ENCODE data around the gene AVL9.

AVL9 gene

DNA sequence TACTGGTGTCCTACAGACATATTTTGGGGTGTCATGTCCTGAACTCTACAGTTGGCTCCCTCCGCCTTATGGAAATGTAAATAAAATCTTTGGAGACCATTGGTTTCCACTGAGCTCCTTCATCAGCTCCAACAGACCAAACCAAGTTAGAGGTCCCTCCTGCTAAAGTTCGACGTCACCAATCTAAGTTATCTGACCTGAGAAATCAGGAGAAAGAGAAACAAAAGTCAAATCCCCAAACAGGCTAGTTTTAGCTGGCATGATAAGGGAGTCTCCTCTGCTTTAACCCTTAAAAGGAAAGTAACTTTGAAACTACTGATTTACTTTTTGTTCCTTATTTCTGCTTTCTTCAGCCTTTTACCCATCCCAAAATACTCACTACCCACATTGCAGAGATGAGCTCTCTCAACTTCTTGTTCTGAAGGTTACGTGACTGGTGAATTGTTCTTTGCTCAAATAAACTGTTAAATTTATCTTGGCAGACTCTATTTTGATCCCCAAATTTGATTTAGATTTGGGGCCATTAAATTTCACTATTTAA lies 39.9 kb downstream of the AVL9 start:
- DNase-seq, result no peak

DNA sequence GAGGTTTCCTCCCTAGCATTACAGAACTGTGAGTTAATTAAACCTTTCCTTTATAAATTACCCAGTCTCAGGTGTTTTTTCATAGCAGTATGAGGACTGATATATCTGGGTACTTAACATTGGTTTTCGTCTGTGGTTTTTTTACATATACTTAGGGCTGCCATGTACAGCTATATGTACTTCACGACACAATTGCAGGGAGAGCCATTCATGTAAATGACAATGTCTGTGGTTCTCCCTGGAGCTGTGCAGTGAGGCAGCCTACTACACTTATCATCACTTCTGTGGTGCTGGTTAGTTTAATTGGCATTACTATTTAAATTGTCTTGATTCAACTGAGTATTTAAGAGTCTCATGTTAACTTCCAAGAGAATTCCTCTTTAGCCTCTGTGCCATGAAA lies 40.7 kb downstream of the AVL9 start:
- no peak for DNase-seq

DNA sequence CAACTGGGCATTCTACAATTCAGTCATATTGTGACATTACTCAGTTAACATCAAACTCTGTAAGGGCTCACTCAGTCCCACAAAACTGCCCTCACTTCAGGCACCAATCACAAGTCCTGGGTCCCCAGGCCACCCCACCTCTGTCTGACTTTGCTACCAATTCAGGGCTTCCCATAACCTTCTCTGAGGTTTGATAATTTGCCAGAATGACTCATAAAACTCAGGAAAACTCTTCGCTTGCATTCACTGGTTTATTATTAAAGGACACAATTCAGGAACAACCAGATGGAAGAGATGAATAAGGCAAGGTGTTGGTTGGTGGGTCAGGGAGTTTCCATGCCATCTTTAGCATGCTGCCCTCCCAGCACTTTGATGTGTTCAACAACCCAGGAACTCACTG lies 41.3 kb downstream of the AVL9 start:
- DNase-seq, result no peak

DNA sequence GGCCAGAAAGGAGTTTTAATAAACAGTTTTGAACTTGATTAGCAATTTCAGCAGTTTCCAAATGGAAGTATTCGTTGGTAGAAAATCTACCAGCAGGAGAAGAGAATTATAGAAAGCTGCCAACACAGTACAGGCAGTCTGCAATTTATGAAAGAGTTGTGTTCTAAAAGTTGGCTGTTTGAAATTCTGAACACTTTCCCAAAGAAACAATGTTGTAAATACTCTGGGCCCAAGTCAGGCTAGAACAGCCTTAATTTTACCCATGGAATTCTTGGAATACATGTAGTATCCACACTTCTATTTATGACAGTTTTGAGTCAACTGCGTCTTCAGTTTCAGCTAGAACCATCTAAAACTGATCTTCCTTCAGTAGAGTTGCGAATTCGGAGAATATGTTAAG lies 42.5 kb downstream of the AVL9 start:
- DNase-seq, result no peak

- DNase-seq, result no peak
Measured at GRCh38 chr7:32539366-32539765, 44.1 kb downstream of the AVL9 start.

DNA sequence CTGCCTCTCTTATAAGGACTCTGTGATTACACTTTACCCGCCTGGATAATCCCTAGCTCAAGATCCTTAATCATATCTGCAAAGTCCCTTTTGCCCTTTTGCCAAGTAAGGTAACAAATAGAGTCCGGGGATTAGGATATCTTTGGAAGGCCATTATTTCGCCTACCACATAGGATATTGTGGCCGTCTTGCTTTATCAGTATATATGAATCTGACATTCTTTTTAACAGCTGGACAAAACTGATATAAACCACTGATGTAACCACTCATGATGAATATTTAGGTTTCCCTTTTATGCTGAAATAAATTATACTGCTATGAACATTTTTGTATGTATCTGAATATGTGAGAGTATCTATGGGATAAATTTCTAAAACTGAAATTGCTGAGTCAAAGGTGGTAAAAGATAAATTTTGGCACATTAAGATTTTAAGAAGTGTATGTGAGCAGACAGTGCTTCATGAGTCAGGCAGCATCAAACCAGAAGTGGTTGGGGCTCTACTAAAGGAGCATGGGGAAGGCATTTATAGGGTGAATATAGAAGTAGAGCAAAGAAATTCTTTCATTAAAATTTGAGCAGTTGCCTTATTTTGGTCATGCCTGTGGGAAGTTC lies 44.7 kb downstream of the AVL9 start:
- DNase-seq, result no peak

DNA sequence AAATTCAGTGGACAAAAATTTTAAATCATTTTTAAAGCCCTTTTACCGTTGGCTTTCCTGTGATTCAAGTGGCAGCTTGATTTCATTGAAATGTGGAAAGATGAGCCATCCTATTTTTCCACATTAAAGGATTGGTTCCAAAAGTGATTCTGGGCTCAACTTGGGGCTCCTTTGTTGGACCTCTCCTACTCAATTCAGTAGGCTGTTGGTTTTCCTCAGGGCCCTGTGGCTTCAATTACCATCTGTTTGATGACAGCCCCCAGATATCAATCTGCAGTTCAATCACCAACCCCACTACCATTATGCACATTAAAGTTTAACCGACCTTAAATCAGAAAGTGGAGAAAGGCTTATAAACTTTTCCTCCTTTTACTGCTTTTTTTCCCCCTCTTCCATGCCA lies 47.3 kb downstream of the AVL9 start:
- DNase-seq, result no peak

GRCh38 chr7:32559480-32559879 lies 64.2 kb downstream of the AVL9 start:
- DNase-seq, result no peak

DNA sequence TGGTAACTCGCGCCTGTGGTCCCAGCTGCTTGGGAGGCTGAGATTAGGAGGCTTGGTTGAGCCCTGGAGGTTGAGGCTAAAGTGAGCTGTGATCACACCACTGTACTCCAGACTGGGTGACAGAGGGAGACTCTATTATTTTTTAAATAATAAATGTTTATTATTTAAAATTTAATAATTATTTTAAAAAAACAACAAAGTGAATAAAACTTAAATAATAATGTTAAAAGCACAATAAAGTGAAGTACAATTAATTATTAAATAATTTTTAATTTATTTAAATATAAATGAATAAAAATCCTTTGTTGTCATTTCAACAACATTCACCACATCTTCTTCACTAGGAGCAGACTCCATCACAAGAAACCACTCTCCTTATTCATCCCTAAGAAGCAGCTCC lies 64.8 kb downstream of the AVL9 start:
- DNase-seq, result no peak

GRCh38 chr7:32561613-32562012 lies 66.3 kb downstream of the AVL9 start:
- no peak for DNase-seq

DNA sequence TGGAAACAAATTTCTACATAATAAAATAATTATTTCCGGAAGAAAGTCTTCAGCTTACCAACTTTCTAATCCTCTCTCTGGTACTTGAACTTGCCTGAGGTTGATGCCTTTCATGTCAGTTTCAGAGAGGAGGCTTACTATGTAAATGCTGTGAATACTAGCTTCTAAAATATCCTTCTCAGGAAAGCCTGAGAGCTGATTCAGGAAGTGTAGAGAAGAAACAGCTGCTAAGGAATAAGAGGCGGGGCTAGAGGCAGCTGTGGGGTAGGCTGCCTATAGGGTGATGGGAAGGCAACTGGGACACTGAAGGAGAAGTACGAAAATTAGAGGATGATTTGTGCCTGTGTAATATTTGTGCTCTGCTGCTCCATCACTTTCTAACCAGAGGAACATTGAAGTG lies 69.3 kb downstream of the AVL9 start:
- DNase-seq, result no peak

DNA sequence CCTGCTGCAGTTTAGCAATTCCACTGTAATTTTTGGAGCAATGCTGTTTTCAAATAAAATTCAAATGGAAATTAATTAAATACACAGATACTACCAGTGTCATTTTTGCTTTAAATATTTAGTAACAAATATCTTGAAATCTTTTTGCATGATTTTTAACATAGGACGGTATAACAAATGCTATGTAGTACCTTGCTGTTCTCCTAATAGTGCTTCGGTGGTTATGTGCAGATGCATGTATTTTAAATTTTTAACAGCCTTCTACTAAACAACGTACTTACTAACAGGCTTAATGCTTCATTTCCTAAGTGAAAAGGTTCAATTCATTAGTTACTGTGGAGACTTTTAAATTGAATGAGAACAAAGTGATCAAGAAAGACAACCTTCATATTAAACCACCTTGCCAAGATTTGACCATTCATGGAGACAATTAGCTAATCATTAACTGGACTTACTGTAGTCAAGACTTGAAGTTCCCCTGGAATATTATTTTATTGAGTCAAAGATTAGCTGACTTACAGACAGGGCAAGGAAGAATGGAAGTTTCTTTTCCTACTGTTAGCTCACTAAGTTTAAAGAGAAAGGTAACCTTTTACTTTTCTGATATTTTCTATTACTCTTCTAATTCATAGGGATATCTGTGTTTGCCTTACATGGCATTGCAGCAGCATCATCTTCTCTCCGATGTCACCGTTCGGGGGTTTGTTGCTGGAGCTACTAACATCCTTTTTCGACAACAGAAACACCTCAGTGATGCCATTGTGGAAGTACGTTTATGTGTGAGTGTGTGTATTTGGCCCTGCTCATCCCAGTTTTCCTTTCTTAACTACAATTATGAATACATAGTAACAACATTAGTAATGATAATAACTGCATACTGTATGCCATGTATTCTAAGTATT lies 74.3 kb downstream of the AVL9 start:
- no peak for DNase-seq

DNA sequence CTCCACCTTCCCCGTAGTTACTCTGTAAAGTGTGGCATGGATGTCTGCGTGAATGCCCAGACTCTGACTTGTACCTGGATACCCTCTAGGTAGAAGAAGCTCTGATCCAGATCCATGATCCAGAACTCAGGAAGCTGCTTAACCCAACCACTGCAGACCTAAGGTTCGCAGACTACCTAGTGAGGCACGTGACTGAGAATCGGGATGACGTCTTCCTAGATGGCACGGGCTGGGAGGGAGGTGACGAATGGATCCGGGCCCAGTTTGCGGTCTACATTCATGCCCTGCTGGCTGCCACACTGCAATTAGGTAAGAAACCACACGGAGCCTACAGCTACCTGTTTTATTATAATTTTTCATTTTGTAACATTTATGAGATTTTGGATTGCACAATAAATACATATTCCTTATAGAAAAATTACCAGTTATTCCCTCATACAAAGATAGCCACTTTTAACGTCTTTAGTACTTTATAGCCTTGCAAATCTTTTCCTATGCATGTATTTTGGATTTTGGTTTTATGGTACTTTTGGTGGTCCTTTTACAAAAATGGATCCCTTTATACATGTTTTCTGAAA lies 77.9 kb downstream of the AVL9 start:
- no peak for DNase-seq

DNA sequence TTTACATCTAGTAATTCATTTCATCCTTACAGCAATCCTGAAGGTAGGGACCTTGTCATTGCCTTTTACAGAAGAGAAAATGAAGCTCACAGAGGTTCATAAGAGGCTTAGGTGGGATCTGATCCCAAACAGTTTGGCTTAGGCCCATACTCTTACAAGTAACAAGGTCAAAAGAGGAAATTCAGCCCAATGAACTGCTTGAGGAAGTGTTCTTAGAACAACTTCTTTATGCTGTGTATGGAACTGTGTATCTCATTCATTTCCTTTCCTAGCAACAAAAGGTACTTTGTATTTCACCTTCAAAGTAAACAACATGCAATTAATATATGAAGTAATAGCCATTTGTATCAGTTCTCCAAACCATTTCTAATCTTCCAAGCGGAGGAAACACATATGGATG lies 79.3 kb downstream of the AVL9 start:
- no peak for DNase-seq

DNA sequence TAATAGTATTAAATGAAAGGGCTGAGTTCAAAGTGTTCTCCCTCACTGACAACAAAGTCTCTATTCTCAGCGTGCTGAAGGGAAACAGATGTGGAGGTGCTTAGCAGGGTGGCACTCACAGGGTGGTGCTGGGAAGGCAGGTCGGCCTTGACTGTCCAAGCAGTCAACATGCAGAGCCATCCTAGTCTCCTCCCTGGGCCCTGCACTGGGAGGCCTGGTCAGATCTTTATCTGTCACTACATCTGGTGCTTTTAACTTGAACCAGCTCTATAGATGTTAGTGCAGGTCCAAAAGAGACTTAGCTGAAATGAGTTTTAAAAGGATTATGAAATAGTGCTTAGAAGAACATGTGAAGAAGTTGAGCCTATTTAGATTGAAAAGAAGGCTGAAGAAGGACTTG lies 82.1 kb downstream of the AVL9 start:
- no peak for DNase-seq

DNA sequence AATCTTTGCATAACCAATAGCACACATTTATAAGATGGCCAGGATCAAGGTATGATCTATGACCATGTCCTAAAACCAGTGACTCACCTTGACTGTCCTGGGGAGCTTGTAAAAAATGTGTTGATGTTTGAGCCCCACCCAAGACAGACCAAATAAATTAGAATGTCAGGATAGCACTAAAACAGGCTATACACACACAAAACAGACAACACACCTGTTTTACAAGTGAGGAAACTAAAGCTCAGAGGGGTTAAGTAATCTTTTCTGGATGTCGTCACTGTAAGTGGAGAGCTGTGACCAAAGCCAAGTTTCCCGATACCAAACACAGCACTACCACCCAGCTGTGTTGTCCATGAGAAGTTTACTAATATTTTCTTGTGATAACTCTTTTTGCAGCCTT lies 84.5 kb downstream of the AVL9 start:
- no peak for DNase-seq

GRCh38 chr7:32580646-32581045 lies 85.4 kb downstream of the AVL9 start:
- DNase-seq, result no peak

DNA sequence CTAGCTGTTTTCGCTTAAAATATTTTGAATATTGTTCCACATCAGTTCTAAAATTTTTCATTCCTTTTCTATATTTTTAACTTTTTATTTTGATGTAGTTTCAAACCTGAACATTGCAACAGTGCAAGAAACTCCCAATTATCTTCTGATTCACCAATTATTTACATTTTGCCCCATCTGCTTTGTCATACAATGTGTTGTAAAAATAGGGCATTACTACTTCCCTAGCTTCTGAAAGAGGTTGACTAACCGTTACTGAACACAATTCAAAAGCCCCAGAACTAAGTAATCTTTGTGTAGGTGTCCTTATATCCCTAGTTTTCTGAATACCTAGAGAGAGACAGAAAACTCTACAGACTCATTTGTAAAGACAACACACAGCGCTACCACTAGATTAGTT lies 86.7 kb downstream of the AVL9 start:
- DNase-seq, result no peak

GRCh38 chr7:32583791-32584190 lies 88.5 kb downstream of the AVL9 start:
- no peak for DNase-seq

DNA sequence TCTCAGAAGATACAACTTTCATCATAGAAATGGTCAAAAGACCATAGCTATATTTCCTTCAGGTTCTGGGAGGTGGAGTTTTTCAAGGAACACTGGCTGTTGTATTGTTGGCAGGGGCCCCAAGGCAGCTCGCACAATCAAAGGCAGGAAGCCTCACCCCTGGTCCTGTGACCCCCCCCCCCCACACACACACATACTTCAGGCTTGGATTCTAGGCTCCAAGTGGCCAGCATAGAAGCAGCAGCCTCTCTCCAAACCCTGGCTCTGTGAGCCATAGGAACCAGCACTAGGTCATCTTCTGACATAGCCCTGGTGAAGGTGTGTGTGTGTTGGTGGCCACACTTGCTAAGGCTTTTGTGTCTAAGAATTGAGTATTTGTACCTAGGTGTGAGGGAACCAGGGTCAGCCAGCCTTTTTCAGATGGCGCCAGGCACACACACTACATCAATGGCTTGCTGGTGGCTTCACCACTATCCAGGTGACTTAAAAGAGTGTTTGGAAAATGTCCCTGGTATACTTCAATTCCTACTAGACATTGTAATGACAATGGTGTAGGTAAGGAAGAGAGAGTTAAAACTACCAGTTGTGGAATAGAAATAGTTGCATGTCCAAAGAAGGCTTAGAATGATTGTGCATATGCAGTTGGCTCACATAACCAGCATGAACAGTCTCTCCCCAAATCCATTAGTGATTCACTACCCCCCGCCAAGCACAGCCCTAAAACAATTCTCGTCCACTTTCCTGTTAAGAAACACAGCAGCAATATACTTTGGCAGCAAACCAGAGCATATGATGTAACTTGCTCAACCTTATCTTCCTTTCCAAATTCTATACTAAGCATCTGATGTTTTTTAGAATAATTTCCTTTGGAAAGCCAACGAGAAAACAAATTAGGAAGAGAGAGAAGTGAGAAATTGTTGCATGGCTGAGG lies 91.3 kb downstream of the AVL9 start:
- no peak for DNase-seq

- DNase-seq, result no peak
Measured at GRCh38 chr7:32587411-32587948, 92.2 kb downstream of the AVL9 start.

- DNase-seq, result no peak
Measured at GRCh38 chr7:32588657-32589056, 93.4 kb downstream of the AVL9 start.

DNA sequence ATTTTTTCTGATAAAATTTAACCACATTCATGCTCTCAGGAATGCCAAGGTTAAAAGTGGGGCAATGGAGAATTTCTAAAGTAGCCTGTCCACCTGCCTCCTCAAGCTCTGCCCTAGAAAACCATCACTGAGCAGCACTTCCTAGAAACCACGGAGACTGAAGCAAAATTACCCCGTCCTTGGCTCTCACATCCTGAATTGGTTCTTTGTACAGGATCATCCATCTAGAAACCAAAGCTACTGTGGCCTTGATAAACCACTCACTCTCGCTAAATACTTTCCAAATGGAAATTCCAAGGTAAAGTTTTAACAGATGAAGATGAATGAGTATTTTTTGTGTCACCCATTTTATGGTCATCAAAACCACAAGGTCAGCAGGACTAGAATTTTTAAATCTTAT lies 96.6 kb downstream of the AVL9 start:
- no peak for DNase-seq
